Activated CD4-positive, CD25-positive, alpha-beta regulatory T cell treated with anti-CD3 and anti-CD28 coated beads, Interleukin-2, amount 50 U/mL, for 24 hours (primary cell): Measurements from ENCODE around the gene EIF5A2.
"Not testable (repeated sequence)": the region's sequence is repeated elsewhere in the genome, so short reads cannot be mapped to it uniquely, and the experiment has no call there.

Experiments used
- ATAC-seq, 2 donors: fragments of 150-1000 bp; cut with Tn5 transposase; one replicate each; pipeline ENCODE4 v1.10.0; 2021; ENCODE audit warnings: mild to moderate bottlenecking in 1 of 2, moderate library complexity in 1 of 2

EIF5A2 gene

GRCh38 chr3:170896333-170896732, 12.1 kb downstream of the EIF5A2 start:
- ATAC-seq = not testable (repeated sequence)

- no peak for ATAC-seq
Measured at GRCh38 chr3:170893895-170894294, 14.5 kb downstream of the EIF5A2 start.

GRCh38 chr3:170889630-170890029, 18.8 kb downstream of the EIF5A2 start:
- ATAC-seq = no peak

- ATAC-seq = no peak
Measured at GRCh38 chr3:170889132-170889531, 19.3 kb downstream of the EIF5A2 start.

GRCh38 chr3:170884109-170884930, 24.1 kb downstream of the EIF5A2 start:
- ATAC-seq = not testable (repeated sequence)

- not testable (repeated sequence) for ATAC-seq
Measured at GRCh38 chr3:170878688-170879087, 29.7 kb downstream of the EIF5A2 start.

- ATAC-seq = not testable (repeated sequence)
Measured at GRCh38 chr3:170877311-170877710, 31.1 kb downstream of the EIF5A2 start.

GRCh38 chr3:170876537-170876936, 31.9 kb downstream of the EIF5A2 start:
- no peak for ATAC-seq

- ATAC-seq = peak; percentile 93 to 95
Measured at GRCh38 chr3:170869645-170870593, 38.5 kb downstream of the EIF5A2 start, which contains the start of gene RPL22L1. TSS of gene RPL22L1 (minus strand) at chr3:170870195. CDS start at chr3:170870167, 28 bp downstream.

- no peak for ATAC-seq
Measured at GRCh38 chr3:170869239-170869590, 39.2 kb downstream of the EIF5A2 start.

GRCh38 chr3:170868577-170869238, 39.7 kb downstream of the EIF5A2 start:
- ATAC-seq = no peak

GRCh38 chr3:170867143-170867937, 41.1 kb downstream of the EIF5A2 start:
- no peak for ATAC-seq

- no peak for ATAC-seq
Measured at GRCh38 chr3:170866499-170866898, 41.9 kb downstream of the EIF5A2 start.

- no peak for ATAC-seq
Measured at GRCh38 chr3:170865209-170866094, 43.0 kb downstream of the EIF5A2 start.

- ATAC-seq = peak in 1 of 2 donors; percentile 13
Measured at GRCh38 chr3:170864525-170865208, 43.8 kb downstream of the EIF5A2 start.

- ATAC-seq = no peak
Measured at GRCh38 chr3:170863816-170864215, 44.6 kb downstream of the EIF5A2 start.

GRCh38 chr3:170862618-170863374, 45.6 kb downstream of the EIF5A2 start:
- ATAC-seq = no peak

- no peak for ATAC-seq
Measured at GRCh38 chr3:170858599-170858998, 49.8 kb downstream of the EIF5A2 start.

- ATAC-seq = no peak
Measured at GRCh38 chr3:170852324-170852723, 56.1 kb downstream of the EIF5A2 start.
